Measurements from ENCODE around the gene UQCRC1. TPM values are rescaled to one million over a fixed set of nuclear protein-coding genes. Genes with fewer than 3 reads are reported as not detected.
"Not testable (repeated sequence)": the region's sequence is repeated elsewhere in the genome, so short reads cannot be mapped to it uniquely, and the experiment has no call there.

UQCRC1 gene
- total RNA-seq, 2 experiments from 2014 or later: 167 to 170 TPM

DNA sequence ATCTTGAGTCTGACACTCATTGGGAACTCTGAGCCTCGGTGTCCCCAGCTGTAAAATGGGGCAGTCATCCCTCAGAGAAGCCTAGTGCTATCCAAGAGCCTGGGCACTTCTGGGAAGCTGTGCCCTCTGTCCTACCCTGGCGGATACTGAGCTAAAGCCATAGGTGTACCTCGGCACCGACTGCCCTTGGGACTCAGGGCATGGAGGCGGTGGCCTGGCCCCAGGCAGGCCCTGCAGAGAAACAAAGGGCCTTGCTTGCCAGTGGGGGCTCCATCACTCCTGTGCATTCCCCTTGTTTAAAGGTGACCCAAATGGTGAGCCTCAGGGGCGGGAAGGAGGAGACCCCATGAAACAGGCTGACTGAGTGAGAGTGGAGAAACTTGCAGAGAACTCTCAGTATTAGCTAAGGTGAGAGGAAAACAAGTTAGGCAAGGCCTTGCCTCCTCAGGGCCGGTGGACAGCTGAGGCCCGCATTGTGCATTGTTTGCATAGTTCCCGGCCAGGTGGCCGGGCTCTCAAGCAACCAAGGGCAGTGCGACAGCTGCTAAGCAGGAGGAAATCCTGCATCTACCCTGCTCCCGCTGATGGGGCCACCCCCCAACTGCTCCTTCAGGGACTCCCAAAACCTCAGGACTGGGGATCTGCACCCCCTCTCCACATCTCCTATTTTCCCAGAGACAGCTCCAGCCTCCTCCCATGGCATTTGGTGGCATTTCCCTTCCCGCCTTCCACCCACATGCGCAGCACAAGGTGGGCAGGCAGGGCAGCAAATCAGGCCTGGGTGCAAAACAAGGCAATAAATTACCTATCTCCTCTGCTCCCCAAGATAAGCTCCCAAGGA, 57.1 kb downstream of the UQCRC1 start:
- peaks cover 31% of the 10 kb centered on the region for H3K36me3 Mint-ChIP-seq (ENCODE audit: low read depth)

GRCh38 chr3:48551651-48552050, 57.8 kb downstream of the UQCRC1 start:
- H3K9me3 Mint-ChIP-seq, H3K27me3 Mint-ChIP-seq, DNase-seq, H3K4me3 Mint-ChIP-seq, H3K27ac Mint-ChIP-seq: not testable (repeated sequence)
- Mint-ChIP-seq H3K4me1 (peaks cover 26% of the 10 kb centered on the region), H3K36me3 (ENCODE audit: low read depth) (peaks cover 34% of the 10 kb centered on the region)
- ChIA-PET CTCF (interaction anchor here (0.6 to 13.5 kb wide), 6 partner anchors 9 to 332 kb away, joined by 3 to 180 read pairs (median 6); no protein-coding TSS in a partner anchor), POLR2A (interaction anchor here (0.9 kb wide), 1 partner anchor 112 kb away, joined by 4 read pairs; the partner anchor contains the start of genes CCDC51 and TMA7)

More for the DNA sequence above, 57.1 kb downstream of the UQCRC1 start:
- Mint-ChIP-seq H3K4me3 (no peak overlapping the region), H3K4me1 (peaks cover 28% of the 10 kb centered on the region), H3K27me3 (no peaks in the 10 kb centered on the region), H3K9me3 (no peaks in the 10 kb centered on the region), H3K27ac (no peak overlapping the region)
- POLR2A ChIA-PET: interaction anchor here (0.9 to 2.4 kb wide), 3 partner anchors 80 to 113 kb away, joined by 4 to 9 read pairs (median 8); partner anchors contain the start of genes CCDC51 and TMA7
- DNase-seq: no peak
- CTCF ChIA-PET: interaction anchor here (0.7 to 13.5 kb wide), 10 partner anchors 8 to 152 kb away, joined by 3 to 180 read pairs (median 4); partner anchors contain the start of genes ATRIP, CCDC51 and TMA7

Other genes with a start within 250 kb of the UQCRC1 start
- not detected for gene FBXW12, start 237.4 kb downstream of the UQCRC1 start, total RNA-seq
- gene PLXNB1, start 179.6 kb downstream of the UQCRC1 start, total RNA-seq: 1 to 10 TPM; 1.7 to 1.9 TPM
- gene CCDC51, start 169.5 kb downstream of the UQCRC1 start, total RNA-seq: 10 to 100 TPM; 14.9 to 17.5 TPM
- gene TMA7, start 169.4 kb downstream of the UQCRC1 start, total RNA-seq: 100 to 1,000 TPM; 240 to 241 TPM
- gene ATRIP, start 162.9 kb downstream of the UQCRC1 start, total RNA-seq: 10 to 100 TPM; 13.4 to 15.2 TPM
- gene SHISA5, start 105.5 kb downstream of the UQCRC1 start, total RNA-seq: 100 to 1,000 TPM; 336 to 337 TPM
- gene PFKFB4, start 52.8 kb downstream of the UQCRC1 start, total RNA-seq: 10 to 100 TPM; 33.3 to 34.4 TPM
- gene UCN2, start 45.9 kb downstream of the UQCRC1 start, total RNA-seq: not detected
- gene COL7A1, start 14.3 kb downstream of the UQCRC1 start, total RNA-seq: 1 to 10 TPM in 1 of 2 experiments, under 1 TPM in 1; 0.40 to 1.4 TPM
- not detected for gene TMEM89, start 12.1 kb upstream of the UQCRC1 start, total RNA-seq
- 10 to 100 TPM; 55.4 to 56.0 TPM for gene SLC26A6, start 25.8 kb upstream of the UQCRC1 start, total RNA-seq
- gene CELSR3, start 53.2 kb upstream of the UQCRC1 start, total RNA-seq: 1 to 10 TPM; 7.2 to 8.0 TPM
- 10 to 100 TPM; 33.4 to 37.2 TPM for gene NCKIPSD, start 76.3 kb upstream of the UQCRC1 start, total RNA-seq
- gene IP6K2, start 107.6 kb upstream of the UQCRC1 start, total RNA-seq: 10 to 100 TPM; 52.7 to 57.8 TPM
- gene PRKAR2A, start 238.2 kb upstream of the UQCRC1 start, total RNA-seq: 10 to 100 TPM; 28.3 to 29.7 TPM